T-helper 1 cell treated with Interleukin-12 subunit alpha and Interleukin-12 subunit beta and Interleukin-4 antibody, amounts not matched to agents 30 ng/mL and 1 ng/mL, for 36 hours (primary cell): ENCODE data around the gene FAT1. TPM values are rescaled to one million over a fixed set of nuclear protein-coding genes. Genes with fewer than 3 reads are reported as not detected.

Source experiments
- intact Hi-C: fragments of 100-400 bp; cut with micrococcal nuclease; formaldehyde crosslinking; loops from one replicate; pipeline ENCODE4 v1.15.1; 2024
- total RNA-seq: library from RNA; stranded (reverse); gene quantifications from 2 replicates; pipeline ENCODE4 v1.2.3, GENCODE V29; 2022

The FAT1 gene
- total RNA-seq, 1 donor from 2014 or later = 0.29 TPM

DNA sequence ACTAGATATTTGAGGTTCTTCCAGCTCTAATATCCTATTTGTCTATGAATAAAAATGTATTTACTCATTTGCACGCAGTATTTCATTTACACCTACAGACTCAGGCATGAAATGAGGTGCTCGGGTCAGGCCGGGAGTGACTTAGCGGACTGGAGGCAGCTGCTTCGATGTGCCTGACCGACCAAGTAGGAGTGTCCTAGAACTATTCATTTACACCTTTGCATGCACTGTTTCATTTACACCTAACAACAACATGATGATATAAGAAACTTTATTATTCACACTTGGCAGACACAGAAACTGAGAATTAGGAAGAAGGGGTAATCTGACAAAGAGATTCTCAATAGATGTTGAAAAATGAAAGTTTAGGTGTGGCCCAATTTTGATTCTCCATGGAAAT is 28.7 kb upstream of the FAT1 start:
- intact Hi-C loops = no loop called here

DNA sequence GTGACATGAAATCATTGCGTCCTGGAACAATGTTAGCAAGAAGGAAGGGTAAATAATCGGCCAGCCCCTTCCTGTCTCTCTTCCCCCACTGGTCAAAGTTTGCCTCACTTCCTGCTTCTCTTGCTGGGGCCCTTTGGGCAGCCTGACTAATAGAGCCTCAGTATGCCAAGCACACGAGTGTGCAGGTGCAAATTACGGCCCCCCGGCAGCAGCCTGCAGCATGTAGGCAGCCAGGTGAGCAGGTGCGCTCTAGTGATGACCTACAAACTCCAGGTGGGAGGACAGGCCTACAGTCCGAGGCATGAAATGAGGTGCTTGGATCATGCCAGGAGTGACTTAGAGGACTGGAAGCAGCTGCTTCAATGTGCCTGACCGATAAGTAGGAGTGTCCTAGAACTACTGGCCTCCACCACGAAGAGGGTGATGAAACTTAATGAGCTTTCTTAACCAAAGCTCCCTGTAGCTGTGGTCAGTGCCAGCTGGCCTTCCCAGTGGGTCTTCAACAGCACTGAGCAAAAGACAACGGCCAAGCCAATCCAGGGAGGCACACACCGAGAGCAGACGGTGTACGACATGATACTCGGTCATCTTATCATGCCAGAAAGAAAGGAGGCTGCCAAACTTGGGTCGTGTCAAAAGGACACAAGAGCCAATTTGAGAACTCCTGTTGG is 26.1 kb upstream of the FAT1 start:
- intact Hi-C loops = no loop called here

DNA sequence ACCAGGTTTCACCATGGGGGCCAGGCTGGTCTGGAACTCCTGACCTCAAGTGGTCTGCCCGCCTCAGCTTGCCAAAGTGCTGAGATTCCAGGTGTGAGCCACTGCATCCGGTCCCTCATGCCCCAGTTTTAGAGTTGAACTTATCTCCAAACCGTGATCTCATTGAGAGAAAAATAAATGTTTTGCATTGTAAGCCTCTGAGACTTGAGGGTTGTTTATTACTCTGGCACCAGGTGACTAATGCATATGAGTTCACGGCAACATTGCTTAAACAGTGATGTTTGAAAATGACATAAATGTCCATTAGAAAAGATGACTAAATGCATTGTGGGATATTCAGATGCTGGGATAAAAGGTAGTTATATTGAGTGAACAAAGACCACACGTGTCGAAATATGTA is 22.9 kb upstream of the FAT1 start:
- intact Hi-C loops = no loop called here

DNA sequence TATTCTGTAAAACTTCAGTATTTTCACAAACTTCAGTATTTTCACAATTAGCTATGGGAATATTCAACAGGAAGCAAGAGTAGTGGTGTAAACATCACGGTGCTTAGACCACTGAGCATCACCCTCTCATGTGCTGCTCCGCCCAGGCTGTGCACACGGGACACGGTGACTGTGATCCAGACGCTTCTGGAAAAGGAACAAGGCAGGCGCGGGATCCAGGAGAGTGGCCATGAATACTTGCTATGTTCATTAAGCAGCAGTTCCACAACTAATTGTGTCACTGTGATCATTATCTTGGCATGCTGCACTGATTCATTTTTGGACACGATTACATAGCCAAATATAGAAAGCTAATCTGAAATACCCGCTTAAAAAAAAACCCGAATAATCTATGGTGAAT is 19.6 kb upstream of the FAT1 start:
- intact Hi-C loops = no loop called here

DNA sequence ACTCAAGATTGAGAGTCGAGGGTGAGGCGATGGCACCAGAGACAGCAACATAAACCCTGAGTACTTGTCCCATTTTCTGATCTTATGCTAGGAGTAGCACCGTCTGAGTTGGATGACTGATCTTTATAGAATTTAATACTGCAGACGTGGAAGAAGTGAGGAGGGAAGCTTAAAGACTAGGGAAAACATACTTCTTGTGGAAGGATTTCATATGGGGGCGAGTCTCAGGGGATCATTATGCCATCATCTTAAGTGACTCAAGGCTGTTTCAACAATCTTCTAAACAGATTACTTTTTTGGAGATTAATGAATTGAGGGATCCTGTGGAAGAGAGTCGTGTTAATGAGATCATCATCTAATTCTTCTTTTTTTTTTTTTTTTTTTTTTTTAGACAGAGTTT is 17.2 kb upstream of the FAT1 start:
- intact Hi-C loops = no loop called here

DNA sequence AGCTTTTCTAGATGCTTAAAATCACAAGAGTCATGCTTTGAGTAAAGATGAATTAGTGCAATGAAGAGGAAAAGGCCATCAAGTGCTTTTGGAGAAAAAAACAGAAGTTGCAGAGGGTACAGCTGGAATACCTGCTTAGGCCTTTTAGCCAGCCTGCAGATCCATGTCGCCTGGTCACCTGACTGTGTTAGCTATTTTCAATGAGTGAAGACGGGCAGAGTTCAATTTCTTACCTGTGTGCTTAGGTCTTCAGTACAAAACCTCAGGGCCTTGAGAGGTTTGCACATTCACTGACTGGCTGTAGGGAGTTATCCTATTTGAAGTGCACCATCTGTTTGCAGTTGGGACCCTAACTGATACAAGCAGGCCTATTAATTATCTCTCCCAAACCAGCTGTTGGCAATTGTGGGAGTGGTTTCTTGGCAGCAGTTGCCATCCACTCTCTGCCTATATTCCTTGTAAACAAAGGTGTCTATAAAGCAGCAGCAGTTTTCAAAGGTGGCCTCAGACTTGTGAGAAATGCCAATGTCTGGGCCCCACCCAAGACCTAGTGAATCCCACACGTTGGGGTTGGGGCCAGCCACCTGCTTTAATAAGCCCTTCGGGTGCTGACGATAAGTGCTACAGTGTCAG is 16.3 kb upstream of the FAT1 start:
- intact Hi-C loops = no loop called here

DNA sequence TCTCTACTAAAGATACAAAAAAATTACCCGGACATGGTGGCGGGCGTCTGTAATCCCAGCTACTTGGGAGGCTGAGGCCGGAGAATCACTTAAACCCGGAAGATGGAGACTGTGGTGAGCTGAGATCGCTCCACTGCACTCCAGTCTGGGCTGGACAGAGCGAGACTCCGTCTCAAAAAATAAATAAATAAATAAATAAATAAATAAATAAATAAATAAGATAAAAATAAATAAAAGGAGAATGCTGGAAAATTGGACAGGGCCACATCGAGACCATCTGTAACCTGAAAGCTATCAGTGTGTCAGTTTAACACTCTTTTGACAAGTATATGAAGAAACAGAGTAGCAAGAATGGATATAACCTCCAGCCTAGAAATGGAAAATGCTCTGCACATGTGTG is 15.7 kb upstream of the FAT1 start:
- intact Hi-C loops = no loop called here

DNA sequence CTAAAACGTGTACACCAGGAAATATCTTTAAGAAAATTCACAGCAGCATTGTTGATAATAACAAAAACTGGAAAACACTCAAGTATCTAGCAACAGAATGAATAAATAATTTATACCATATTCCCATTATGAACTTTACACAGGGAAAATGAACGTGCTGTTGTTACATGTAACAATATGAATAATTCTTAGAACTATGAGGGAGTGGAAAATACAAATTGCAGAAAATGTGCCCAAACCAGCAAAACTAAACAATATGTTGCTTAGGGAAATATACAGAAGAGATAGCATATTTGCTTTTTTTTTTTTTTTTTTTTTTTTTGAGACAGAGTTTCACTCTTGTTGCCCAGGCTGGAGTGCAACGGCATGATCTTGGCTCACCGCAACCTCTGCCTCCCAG is 14.8 kb upstream of the FAT1 start:
- intact Hi-C loops = no loop called here

DNA sequence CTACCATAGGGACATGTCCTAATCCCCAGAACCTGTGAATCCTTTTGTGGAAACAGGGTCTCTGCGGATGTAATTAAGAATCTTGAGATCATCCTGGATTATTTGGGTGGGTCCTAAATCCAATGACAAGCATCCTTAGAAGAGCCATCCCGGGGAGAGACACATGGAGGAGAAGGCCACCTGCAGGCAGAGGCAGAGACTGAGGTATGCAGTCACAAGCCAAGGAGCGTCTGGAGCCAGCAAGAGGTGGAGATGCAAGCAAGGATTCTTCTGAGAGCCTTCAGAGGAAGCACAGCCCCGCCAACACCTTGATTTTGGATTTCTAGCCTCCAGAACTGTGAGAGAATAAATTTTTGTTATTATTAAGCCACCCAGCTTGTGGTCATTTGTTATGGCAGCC is 13.8 kb upstream of the FAT1 start:
- intact Hi-C loops = no loop called here

DNA sequence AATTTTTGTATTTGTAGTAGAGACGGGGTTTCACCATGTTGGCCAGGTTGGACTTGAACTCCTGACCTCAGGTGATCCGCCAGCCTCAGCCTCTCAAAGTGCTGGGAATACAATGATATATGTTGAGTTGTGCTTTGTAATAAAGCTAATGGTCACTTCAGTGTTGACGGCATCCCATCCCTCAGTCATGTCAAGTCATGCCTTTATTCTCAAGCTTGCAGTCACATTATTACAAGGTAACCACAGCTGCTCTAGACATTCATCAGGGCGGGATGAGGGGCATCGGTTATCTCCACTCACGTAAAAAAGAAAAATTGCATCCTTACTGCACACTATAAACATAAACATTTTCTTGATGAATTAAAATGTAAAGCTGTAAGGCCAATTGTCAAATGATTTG is 12.8 kb upstream of the FAT1 start:
- intact Hi-C loops = no loop called here

DNA sequence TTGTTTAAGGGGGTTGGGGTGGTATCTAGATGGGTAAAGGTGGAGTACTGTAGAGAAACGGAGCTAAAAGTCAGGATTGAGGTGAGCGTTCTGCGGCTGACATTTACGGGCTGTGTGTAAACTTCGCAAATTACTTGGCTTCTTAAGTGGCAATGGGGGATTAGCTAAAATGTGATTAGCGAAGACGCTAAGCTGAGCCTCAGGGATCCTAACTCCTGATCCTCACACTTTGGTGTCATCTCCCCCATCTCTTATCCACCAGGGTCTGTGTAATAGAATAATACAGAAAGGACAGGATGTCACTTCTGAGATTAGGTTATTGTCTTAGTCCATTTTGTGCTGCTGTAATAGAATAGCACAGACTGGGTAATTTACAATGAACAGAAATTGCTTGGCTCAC is 10.6 kb upstream of the FAT1 start:
- intact Hi-C loops = no loop called here

DNA sequence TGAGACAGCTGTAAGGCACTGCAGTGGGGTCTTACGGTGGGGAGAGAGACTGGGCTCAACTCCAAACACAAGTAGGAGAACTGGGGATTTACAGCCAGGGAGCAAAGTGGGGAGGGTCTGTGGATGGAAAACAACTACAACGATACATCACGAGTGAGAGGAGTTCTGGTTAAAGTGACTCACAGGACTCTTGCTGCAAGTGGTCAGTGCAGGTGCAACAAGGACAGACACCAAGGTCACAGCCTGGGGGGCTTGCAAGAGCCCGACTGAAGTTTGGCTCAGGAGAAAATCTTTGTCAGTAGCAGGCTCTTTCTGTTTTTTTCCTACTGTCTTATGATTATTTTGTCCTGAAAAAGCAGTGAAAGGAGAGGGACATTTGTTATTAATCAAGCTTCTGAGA is 10.1 kb upstream of the FAT1 start:
- intact Hi-C loops = no loop called here

DNA sequence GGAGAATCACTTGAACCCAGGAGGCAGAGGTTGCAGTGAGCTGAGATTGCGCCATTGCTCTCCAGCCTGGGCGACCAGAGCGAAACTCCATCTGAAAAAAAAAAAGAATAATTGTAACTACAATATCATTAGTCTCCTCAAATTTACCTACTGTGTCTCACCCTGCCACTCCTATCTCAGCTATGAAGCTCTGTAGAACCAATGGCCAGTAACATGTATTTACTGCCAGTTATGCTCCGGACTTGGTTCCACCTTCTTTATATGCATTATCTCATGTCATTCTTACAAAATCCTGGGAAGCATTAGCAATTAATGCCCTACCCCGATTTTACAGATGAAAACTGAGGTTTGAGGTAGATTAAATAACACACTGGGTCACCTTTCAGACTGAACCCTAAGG is 7.0 kb upstream of the FAT1 start:
- intact Hi-C loops = no loop called here

DNA sequence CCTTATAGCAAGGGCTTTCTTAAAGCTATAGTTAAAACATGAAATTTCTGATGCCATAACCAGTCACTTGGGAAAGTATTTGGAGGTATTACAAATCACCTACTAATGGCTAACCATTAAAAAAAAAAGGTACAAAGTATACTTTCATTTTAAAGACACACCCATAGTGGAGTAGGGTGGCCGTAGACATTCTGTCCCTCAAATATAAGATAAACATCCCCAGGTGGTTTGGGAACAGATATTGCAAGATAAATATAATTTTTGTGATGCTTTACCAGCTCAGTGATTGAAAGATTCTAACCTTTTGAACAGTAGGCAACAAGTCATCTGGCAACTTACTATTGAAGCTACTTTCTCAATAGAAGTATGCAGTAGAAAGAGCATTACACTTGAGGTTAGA is 6.2 kb upstream of the FAT1 start:
- intact Hi-C loops = loop anchor here (10.0 kb wide), 1 partner anchor 1715 kb away; the partner anchor contains the start of gene HELT

DNA sequence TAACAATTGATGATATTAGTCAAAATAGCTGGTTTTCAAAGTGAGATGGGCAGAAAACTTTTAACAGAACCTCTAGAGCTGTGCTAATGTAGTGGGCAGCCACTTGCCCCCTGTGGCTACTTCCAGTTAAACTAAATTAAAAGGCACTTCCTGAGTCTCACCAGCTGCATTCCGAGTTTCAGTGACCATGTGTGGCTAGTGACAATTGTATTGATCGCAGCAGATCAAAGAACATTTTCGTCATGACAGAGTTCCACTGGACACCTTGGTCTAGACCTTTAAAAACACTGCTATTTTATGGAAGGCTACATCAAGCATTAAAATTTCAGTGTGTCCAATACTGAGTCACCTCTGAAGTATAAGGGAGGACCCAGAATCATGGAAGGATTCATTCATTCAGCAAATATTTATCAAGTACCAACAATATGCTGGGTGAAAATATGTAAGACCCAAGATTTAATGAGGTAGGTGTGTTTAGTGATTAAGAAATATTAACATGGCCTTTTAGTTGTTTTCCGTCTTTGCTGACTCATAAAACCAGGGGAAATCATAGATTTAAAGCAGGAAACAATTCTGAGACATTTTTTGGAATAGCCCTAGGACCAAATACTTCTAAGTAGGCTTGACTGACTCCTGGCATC is 5.1 kb upstream of the FAT1 start:
- intact Hi-C loops = loop anchor here (10.0 kb wide), 1 partner anchor 1714 kb away; the partner anchor contains the start of gene HELT

DNA sequence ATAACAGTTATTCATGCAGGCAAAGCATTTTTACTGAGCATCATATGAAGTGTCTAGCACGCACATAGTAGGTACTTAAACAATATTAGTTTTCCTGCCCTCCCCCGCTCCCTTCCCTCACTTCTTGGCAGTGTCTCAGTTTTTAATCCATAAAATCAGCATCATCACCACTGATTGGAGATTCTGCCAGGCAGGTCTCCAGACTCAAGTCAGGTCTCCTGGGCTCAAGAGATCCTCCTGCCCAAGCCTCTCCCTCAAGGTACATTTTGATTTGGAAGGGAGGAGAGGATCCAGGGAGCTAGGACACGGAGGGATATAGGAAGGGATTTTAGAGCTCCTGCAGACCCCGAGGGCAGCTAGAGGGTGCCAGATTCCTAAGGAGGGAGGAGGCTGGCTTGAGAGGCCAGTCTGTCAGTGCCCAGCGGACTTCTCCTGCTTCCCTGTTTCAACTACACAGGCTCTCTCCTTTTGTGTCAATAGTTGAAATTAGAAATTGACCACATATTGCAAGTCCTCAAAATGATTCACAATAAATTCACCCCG is 4.4 kb upstream of the FAT1 start:
- intact Hi-C loops = loop anchor here (10.0 kb wide), 1 partner anchor 1713 kb away; the partner anchor contains the start of gene HELT

DNA sequence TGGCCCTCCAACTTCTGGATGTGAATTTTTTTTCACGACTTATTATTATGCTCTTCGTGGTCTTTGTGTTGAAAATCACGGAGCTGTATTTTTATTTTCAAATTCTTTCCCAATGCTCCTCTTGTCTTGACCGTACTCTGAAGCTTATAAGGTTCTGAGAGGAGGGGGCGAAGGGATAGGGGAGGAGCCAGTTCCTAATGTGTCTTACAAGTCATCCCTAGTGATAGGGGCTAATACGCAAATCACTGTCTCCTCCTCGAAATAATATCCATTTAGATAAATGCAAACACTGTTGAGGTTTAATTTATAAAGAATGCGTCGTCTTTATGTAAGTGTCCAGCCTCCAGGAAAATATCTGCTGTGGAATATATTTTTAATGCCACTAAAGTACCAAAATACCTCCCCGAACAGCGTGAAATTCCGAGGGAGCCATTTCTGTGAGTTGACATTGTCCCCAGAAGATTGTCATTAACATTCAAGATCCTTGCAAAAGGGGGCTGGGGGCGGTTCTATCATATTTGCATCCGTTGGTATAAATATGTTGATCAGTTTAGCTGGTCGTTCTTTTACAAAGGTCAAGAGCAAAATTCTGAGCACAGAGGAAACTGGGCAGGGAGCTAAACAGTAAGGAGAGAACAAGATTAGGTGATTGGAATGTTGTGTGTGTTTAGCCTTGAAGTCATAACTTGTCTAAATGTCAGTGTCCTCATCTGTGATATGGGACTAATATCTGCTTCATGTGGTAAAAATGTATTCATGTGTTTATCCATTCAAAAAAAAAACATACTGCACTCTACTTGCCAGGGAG is 3.7 kb upstream of the FAT1 start:
- intact Hi-C loops = loop anchor here (10.0 kb wide), 1 partner anchor 1713 kb away; the partner anchor contains the start of gene HELT

DNA sequence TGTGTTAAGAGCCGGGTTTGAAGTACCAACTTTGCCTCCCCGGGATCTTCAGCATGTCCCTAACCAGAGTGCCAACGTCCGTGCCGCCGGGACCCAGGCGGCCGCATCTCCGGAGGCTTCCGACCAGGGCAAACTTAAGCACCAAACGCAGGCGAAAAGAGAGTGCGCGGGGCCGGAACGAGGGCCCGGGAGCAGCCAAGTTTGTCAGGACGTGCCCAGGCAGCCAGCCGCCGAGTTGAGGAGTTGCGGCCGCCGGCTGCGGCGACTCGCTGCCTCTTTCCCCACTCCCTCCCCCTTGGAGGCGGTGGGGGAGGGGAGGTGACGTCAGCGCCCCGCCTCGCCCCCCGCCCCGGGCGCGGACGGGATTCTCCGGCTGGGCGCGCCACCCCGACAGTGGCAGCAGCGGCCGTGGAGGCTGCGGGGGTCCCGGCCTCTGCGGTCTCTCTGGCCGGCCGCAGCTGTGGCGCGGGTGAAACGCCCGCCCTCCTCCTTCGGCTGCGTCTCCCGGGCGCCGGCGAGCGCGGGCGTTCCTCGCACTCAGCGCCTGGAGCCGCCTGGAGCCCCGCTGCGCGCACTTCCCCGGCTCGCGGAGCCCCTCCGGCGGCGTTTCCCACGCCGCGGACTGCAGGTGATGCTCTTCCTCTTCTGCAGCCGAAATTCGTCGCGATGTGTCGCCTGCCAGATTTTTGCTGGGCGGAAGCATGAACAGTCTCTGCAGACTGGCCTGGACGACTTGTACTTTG is 2.9 kb upstream of the FAT1 start:
- intact Hi-C loops = loop anchor here (10.0 kb wide), 1 partner anchor 1712 kb away; the partner anchor contains the start of gene HELT

DNA sequence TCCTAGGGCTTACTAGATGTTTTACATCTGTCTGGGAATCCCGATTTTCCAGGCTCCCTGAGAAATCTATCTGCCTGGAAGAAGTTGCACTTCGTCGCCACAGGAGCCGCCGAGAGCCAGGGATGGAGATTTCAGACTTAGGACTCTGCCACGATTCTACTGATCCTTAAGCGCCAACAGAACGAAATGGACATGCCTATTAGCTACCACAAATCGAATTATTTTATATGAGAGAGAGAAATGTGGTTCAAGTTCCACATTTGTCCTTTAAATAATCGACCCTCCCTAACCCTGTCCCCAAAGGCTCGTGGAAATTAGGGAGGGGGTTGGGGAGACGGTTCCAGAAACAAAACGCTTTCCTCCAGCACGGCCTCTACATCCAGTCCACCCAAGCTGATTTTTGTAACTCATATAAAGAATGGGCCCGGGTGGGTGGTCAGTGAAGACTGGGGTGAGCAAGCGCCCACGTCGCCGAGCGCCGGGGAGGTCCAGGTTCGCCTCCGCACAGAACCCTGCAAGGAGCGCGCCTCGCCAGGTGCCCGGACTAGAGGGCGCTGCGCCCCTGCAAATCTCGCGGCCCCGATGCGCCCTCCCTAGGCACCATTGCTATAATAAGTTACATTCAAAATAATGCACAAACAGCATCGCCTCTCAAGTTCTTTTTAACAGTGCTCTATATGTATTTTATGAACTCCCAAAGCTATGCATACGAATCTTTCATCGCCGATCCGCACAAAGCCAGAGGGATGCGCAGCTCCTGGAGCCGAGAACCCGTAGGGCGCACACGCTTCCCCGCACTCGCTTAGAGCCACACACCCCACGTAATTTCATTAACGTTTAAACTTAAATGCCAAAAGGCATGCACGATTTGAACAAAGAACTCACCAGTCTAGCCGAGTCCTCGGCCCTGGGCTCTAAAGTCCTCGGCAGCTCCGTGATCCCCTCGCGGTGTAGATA is 2.1 kb upstream of the FAT1 start:
- intact Hi-C loops = loop anchor here (10.0 kb wide), 1 partner anchor 1711 kb away; the partner anchor contains the start of gene HELT
